GM18951 (cell line): ENCODE measurements around the gene PLEKHA6.

Experiments
- POLR2A ChIP-seq: IDR thresholded peaks from 4 replicates; pipeline ENCODE4 v1.6.1; 2011; ENCODE audit warnings: mild to moderate bottlenecking; ENCODE audit not compliant: insufficient read length, insufficient read depth; ENCODE audit errors: extremely low read depth
- in situ Hi-C: fragments of 300-500 bp; cut with MboI; formaldehyde crosslinking; loops from one replicate; pipeline ENCODE4 v1.12.0; 2022; ENCODE audit warnings: low sequenced_read_pairs, mixed read lengths, inconsistent platforms; ENCODE audit not compliant: unreplicated experiment

Gene PLEKHA6

GRCh38 chr1:204268101-204268500, 91.6 kb downstream of the PLEKHA6 start:
- in situ Hi-C loops: no loop called here
- no peak for TF ChIP-seq POLR2A

GRCh38 chr1:204267191-204267601, 92.5 kb downstream of the PLEKHA6 start:
- TF ChIP-seq POLR2A: no peak

DNA sequence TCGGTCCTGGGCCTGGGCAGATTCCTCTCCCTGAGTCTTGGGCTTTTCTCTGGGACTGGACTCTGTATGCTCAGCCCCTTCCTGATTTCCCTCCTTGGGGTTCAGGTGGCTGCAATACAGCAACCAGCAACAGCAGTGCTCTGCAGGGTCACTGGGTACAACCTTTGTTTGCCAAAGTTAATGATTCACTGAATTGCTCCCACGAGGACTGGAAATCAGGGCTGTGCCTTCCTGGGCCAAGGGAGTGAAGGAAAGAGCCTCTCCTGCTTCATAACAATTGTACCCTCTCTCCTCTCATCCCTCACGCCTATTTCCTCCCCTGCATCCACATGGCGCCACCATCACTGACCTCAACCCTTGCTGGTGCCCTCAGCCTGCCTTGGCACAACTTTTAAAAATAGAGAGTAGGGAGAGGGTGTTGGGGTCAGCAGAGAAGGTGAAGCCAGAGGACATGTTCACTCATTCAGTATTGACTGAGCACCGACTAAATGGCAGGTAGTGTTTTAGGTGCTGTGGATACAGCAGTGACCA, 93.2 kb downstream of the PLEKHA6 start:
- in situ Hi-C loops: no loop called here
- no peak for TF ChIP-seq POLR2A

More at GRCh38 chr1:204267191-204267601, 92.5 kb downstream of the PLEKHA6 start:
- in situ Hi-C loops: no loop called here

DNA sequence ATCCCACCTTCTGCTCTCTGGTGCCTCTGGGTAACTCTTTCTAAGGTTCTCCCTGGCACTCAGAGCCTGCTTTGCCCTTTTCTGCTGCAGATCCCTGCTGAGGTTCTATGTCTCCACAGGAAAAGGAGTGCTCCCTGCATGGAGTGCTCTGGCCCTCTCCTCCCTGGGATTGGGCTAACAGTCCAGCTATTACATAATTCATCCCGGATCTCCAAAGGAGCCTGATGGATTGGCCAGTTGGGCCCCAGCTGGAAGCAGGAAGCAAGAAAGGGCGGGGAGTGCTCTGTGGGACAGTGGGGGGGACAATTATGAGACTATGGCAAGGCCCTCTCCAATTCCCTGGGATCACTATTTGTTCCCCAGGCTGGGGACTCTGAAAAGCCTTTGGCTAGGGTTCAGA, 94.1 kb downstream of the PLEKHA6 start:
- no peak for TF ChIP-seq POLR2A
- in situ Hi-C loops: no loop called here

DNA sequence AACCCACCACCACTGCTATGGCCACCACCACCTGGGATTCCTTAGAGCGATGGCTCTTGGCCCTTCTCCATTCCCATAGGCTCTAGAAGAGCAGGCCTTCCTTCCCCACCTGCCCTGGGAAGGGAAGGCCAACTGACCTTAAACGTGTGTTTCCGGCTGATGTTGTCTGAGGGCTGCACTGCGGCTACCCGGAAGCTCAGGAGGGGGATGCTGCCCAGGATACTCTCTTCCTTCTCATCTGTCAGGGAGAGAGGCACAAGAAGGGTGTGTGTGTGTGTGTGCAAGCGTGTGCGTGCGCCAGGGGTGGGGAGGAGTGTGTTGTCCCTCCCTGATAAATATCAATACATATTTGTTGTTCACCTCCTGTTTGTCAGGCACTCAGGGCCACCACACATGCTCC, 94.9 kb downstream of the PLEKHA6 start:
- in situ Hi-C loops: no loop called here
- TF ChIP-seq POLR2A: no peak

DNA sequence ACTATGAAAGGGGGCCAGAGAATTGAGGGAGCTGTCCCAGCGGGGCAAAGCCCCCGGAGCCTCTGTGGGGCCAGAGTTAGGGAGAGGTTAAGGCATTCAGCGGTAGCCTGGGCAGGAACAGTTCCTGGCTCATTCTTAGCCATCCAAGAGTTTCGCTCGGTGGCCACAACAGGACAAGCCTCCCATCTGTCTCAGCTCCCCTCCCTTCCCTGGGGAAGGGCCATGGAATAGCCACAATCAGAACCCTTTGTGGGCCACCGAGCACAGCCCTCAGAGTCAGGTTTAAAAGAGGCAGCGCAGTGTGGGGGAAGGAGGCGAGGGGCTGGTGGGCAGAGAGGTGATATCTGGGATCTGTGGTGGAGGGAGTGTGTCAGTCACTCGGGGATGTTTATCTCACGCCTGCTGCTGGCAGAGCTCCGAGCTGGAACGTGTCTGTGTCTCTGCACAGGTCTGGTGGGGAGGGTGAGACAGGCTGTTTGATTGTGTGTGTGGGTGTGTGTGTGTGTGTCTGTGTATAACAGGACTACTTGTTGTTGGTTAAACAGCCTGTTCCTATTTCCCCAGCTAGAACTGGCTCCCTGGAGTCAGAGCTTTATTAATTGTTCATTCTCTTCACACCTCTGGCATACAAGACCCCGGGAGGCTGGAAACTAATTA, 96.3 kb downstream of the PLEKHA6 start:
- no peak for TF ChIP-seq POLR2A
- in situ Hi-C loops: no loop called here

DNA sequence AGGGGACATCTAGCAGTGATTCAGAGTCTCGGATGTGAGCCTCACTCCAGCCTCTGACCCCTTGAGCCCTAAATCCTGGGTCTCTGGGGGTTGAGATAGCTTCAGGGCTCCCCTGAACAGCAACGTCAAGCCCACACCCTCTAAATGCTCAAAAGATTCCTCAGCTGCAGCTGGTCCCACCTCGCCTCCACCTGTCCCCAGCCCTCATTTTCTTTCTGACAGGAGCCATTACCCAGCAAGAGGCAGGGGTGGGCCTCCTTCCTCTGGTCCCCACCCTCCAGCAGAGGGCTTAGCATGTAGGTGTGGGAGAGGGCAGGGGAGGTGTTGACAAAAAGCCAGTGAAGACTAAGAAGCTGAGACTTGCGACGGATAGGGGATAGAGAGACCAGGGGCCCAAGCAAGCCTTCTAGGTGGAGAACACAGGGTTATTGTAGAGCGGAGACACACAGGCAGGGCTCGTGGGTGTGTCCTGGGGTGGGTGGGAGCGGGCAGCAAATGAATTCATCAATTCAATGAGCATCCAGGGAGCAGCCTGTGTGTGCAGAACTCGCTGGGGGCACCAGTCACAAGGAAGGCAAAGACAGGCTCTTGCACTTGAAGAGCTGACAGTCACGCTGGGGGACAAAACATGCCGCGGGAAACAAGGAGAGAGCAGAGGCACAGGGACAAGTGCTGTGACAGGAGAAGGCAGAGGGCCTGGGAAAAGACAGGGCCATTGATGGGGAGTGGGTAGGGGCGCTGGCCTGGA, 97.0 kb downstream of the PLEKHA6 start:
- no peak for TF ChIP-seq POLR2A
- in situ Hi-C loops: no loop called here

GRCh38 chr1:204261746-204262505, 97.8 kb downstream of the PLEKHA6 start:
- in situ Hi-C loops: no loop called here
- TF ChIP-seq POLR2A: no peak

- TF ChIP-seq POLR2A: no peak
- in situ Hi-C loops: no loop called here
Observed at GRCh38 chr1:204261266-204261665, 98.5 kb downstream of the PLEKHA6 start.

DNA sequence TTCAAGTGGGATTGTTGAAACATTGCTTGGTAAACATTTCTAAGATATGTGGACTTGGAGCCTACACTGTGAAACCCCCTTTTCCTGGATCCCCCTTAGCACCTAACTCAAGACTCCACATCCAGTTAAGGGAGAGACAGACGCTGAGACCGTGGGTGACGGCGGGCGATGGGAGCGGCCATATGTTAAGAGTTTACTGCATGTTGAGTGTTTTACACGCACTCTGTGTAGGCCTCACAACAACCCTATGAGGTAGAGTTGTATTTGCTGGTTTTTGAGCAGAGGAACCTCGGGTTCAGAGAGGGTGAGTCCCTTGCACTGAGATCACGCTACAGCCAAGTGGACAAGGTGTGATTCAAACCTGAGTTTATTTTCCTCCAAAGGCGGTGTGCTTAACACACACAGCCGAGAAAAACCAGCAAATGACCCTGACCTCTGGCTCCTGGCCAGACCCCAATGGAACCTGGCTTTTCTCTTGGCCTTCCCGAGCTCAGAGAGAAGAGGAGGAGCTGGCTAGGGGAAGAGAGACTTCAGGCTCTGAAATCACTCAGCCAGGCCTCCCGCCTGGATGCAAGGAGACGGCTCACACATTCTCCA, 99.0 kb downstream of the PLEKHA6 start:
- in situ Hi-C loops: no loop called here
- TF ChIP-seq POLR2A: no peak

DNA sequence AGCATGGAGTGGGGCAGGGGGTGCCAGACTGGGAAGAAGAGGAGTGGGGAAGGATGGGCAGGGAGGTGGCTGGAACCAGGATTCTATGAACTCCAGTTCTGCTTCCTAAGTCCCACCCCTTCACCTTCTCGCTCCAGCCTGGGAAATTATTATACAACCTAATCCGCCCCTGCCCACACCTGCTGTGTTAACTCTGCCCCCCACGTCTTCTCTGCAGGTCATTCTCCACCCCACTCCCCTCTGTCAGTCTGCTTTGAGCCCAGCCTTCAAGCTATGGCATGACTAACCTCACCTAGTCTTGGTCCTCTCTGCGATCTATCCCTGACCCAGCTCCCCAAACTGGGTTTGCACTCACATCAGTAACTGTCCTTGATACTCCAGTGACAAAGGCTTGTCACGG, 99.9 kb downstream of the PLEKHA6 start:
- TF ChIP-seq POLR2A: no peak
- in situ Hi-C loops: no loop called here

- in situ Hi-C loops: no loop called here
- TF ChIP-seq POLR2A: no peak
Observed at GRCh38 chr1:204259196-204259595, 100.5 kb downstream of the PLEKHA6 start.
